ENCODE measurements around the gene FBXO2. TPM values are rescaled to one million over a fixed set of nuclear protein-coding genes. Genes with fewer than 3 reads are reported as not detected.

The FBXO2 gene
- total RNA-seq, result 1 to 10 TPM in 8 of 9 donors, under 1 TPM in 1; 0.83 to 7.5 (median 2.1) TPM
- 1 to 10 TPM; 2.5 to 4.6 TPM for polyA plus RNA-seq
- long read RNA-seq, donor 1, transcript FBXO2-201 (6 exons, 1,560 nt), result major isoform, 9 of 10 reads
- long read RNA-seq, donor 1, partial matches to known transcripts, result 0 of 10 reads
- long read RNA-seq, donor 1, other reads (novel, unspliced or antisense), result 1 of 10 reads
- long read RNA-seq, donor 2, partial matches to known transcripts, result 0 of 2 reads
- long read RNA-seq, donor 2, other reads (novel, unspliced or antisense), result 0 of 2 reads
- long read RNA-seq, donor 3, transcript FBXO2-201 (6 exons, 1,560 nt), result major isoform, 5 of 8 reads
- long read RNA-seq, donor 3, partial matches to known transcripts, result 2 of 8 reads
- long read RNA-seq, donor 3, other reads (novel, unspliced or antisense), result 1 of 8 reads

- intact Hi-C loops (cut with DNase I), result loop anchor here in 4 of 10 donors (2.0 to 5.0 kb wide), 2 partner anchors 63 to 64 kb away; no protein-coding TSS in a partner anchor
These were observed at the start of gene FBXO2, which contains the start of gene FBXO44 for GRCh38 chr1:11654137-11654938. TSS of gene FBXO2 (minus strand) at chr1:11654429. CDS start at chr1:11654340, 89 bp downstream. TSS of gene FBXO44 (plus strand) at chr1:11654877. CDS start at chr1:11655836, 959 bp downstream.

DNA sequence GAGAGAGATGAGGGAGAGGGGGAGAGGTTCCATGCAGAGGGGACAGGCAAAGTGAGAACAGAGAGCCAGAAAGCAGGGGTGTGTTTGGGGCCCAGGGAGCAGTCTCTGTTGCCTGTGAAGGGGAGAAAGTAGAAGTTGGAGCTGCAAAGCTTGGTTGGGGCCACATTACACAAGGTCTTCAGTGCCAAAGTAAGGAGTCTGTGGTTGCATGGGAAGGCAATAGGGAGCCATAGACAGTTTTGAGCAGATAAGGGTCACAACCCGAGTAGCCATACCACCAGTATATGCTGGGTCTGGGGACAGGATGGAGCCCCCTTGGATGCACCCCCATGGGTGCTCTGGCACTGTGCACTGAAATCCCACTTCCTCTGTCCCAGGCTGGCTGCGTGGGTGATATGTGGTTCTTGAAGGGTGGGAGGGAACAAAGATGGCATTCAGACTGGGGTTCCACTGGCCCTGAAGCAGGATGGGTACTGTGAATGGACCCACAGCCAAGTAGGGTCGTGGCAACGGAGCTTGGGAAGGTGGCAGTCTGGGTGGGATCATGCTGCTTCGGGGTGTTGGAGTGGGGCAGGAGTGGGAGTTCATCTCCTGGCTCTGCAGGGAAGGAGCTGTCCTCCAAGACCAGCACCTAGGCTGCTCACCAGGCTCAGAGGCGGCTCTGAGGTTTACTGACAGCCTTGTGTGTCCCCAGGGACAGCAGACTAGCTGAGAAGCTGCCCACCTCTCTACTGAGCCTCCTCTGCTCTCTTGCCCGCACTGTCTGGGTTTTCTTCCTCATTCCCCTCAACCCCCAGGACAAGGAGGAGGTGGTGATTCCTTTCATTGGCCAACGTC, 49.3 kb upstream of the FBXO2 start:
- H3K4me3 ChIP-seq, result no peak overlapping the region
- 54 to 75% (median 66%) methylated on average over 8 of the region's 8 CpGs for WGBS, 4 donors
- TF ChIP-seq, protein P1, sequence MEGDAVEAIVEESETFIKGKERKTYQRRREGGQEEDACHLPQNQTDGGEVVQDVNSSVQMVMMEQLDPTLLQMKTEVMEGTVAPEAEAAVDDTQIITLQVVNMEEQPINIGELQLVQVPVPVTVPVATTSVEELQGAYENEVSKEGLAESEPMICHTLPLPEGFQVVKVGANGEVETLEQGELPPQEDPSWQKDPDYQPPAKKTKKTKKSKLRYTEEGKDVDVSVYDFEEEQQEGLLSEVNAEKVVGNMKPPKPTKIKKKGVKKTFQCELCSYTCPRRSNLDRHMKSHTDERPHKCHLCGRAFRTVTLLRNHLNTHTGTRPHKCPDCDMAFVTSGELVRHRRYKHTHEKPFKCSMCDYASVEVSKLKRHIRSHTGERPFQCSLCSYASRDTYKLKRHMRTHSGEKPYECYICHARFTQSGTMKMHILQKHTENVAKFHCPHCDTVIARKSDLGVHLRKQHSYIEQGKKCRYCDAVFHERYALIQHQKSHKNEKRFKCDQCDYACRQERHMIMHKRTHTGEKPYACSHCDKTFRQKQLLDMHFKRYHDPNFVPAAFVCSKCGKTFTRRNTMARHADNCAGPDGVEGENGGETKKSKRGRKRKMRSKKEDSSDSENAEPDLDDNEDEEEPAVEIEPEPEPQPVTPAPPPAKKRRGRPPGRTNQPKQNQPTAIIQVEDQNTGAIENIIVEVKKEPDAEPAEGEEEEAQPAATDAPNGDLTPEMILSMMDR (IDR thresholded peaks at IDR 0.05), result no peak
- TF ChIP-seq POLR2A (IDR thresholded peaks at IDR 0.05), result no peak
- H3K4me1 ChIP-seq, result peaks cover 0 to 29% (median 11%) of the 10 kb centered on the region in 12 donors
- peaks cover 6 to 50% (median 17%) of the 10 kb centered on the region in 9 donors for H3K27me3 ChIP-seq
- no peak for DNase-seq
- ATAC-seq, result no peak
- no peaks in the 10 kb centered on the region for H3K36me3 ChIP-seq
- H3K9me3 ChIP-seq, result no peaks in the 10 kb centered on the region
- H3K27ac ChIP-seq, result no peak overlapping the region
- intact Hi-C loops (cut with DNase I), result no loop called here

More at GRCh38 chr1:11654137-11654938, at the start of gene FBXO2, which contains the start of gene FBXO44:
- peaks cover 0 to 26% (median 7%) of the 10 kb centered on the region in 9 donors for H3K36me3 ChIP-seq
- H3K4me3 ChIP-seq, result peak within 1 kb of the TSS; percentile 37 to 89 (median 67)
- TF ChIP-seq POLR2A (IDR thresholded peaks at IDR 0.05), result no peak
- TF ChIP-seq, protein P1 (IDR thresholded peaks at IDR 0.05), result no peak
- DNase-seq (peak in 3 of 5 donors; percentile 50 to 75 (median 50)), ATAC-seq (peak; percentile 40 to 83 (median 62))
- no peaks in the 10 kb centered on the region for H3K9me3 ChIP-seq
- peaks cover 0 to 29% (median 10%) of the 10 kb centered on the region in 9 donors for H3K27me3 ChIP-seq
- H3K4me1 ChIP-seq, result peaks cover 2 to 34% (median 16%) of the 10 kb centered on the region in 12 donors
- WGBS, 4 donors, result 3 to 11% (median 6%) methylated on average over 21 to 94 of the region's 94 CpGs
- H3K27ac ChIP-seq, result peak within 1 kb of the TSS in 4 of 12 donors; percentile 43 to 58 (median 52)

DNA sequence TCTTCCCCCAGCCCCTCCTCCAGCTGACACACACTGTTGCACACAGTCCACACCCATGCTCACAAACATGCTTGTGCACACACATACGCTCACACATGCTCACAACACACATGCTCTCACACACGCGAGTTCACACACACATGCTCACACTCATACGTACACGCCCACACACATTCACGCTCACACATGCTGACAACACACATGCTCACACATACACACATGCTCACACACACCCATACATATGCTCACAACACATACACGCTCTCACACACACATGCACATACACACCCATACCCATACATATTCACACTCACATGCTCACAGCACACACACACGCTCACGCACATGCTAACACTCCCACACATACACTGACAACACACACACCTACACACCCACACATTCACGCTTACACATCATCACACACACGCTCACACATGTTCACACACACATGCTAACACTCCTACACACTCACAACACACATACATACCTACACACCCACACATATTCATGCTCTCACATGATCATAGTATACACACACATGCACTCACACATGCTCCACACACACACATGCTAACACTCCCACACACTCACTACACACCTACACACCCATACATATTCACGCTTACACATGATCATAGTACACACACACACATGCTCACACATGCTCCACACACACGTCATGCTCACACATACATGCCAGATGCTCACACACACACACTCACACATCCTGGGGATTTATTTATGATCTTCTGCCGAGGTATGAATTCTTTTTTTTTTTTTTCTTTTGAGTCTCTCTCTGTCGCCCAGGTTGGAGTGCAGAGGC, 48.0 kb upstream of the FBXO2 start:
- DNase-seq (no peak), ATAC-seq (no peak)
- intact Hi-C loops (cut with DNase I), result no loop called here
- Histone ChIP-seq H3K27me3 (peaks cover 6 to 59% (median 17%) of the 10 kb centered on the region in 9 donors), H3K36me3 (no peaks in the 10 kb centered on the region), H3K4me1 (peaks cover 0 to 16% (median 2%) of the 10 kb centered on the region in 12 donors), H3K4me3 (no peak overlapping the region), H3K27ac (no peak overlapping the region), H3K9me3 (no peaks in the 10 kb centered on the region)
- TF ChIP-seq POLR2A (IDR thresholded peaks at IDR 0.05), result no peak
- TF ChIP-seq, protein P1 (IDR thresholded peaks at IDR 0.05), result no peak
- WGBS, 4 donors, result 80 to 84% (median 83%) methylated on average over 15 of the region's 15 CpGs

Data from heart left ventricle (tissue), 16 donors.